Lung microvascular endothelial cell (primary cell): ENCODE measurements around the gene MYO9A. TPM values are rescaled to one million over a fixed set of nuclear protein-coding genes. Genes with fewer than 3 reads are reported as not detected.
"Not testable (repeated sequence)": the region's sequence is repeated elsewhere in the genome, so short reads cannot be mapped to it uniquely, and the experiment has no call there.

ENCODE experiments used
- DNase-seq, 2 donors: peaks; one replicate each; pipeline versions ENCODE4 v3.0.0 to v3.0.0-alpha.2; 2010; ENCODE audit warnings: low read depth in 2 of 2
- total RNA-seq: library from RNA; depleted of rRNA; stranded (reverse); fragments of >200 nt; gene quantifications from 2 replicates; pipeline ENCODE4 v1.2.1, GENCODE V29; 2014

MYO9A gene
- total RNA-seq, 1 donor from 2014 or later = 23.2 TPM

GRCh38 chr15:71888797-71889196, 229.2 kb downstream of the MYO9A start:
- DNase-seq = no peak

- DNase-seq = no peak
Measured at GRCh38 chr15:71885390-71885789, 232.6 kb downstream of the MYO9A start.

GRCh38 chr15:71883447-71883846, 234.5 kb downstream of the MYO9A start:
- DNase-seq = no peak

- DNase-seq = no peak
Measured at GRCh38 chr15:71880276-71880675, 237.7 kb downstream of the MYO9A start.

- DNase-seq = no peak
Measured at GRCh38 chr15:71874245-71874644, 243.7 kb downstream of the MYO9A start.

GRCh38 chr15:71858232-71858631, 259.7 kb downstream of the MYO9A start:
- DNase-seq = not testable (repeated sequence)

- no peak for DNase-seq
Measured at GRCh38 chr15:71853543-71853942, 264.4 kb downstream of the MYO9A start.

- DNase-seq = peak in 1 of 2 donors; percentile 58
Measured at GRCh38 chr15:71844916-71845315, 273.0 kb downstream of the MYO9A start.

- no peak for DNase-seq
Measured at GRCh38 chr15:71841563-71841962, 276.4 kb downstream of the MYO9A start.

- no peak for DNase-seq
Measured at GRCh38 chr15:71830981-71831380, 287.0 kb downstream of the MYO9A start.

GRCh38 chr15:71826196-71826595, 291.8 kb downstream of the MYO9A start:
- DNase-seq = no peak

GRCh38 chr15:71825021-71825730, 292.8 kb downstream of the MYO9A start:
- no peak for DNase-seq

- no peak for DNase-seq
Measured at GRCh38 chr15:71823801-71824200, 294.1 kb downstream of the MYO9A start.

- no peak for DNase-seq
Measured at GRCh38 chr15:71822890-71823630, 294.9 kb downstream of the MYO9A start.

- DNase-seq = no peak
Measured at GRCh38 chr15:71821547-71822129, 296.3 kb downstream of the MYO9A start.

- no peak for DNase-seq
Measured at GRCh38 chr15:71820127-71820526, 297.8 kb downstream of the MYO9A start.

GRCh38 chr15:71817351-71817750, 300.6 kb downstream of the MYO9A start:
- DNase-seq = no peak

GRCh38 chr15:71815301-71815700, 302.6 kb downstream of the MYO9A start:
- DNase-seq = no peak

GRCh38 chr15:71813723-71814470, 304.1 kb downstream of the MYO9A start:
- DNase-seq = no peak

- no peak for DNase-seq
Measured at GRCh38 chr15:71812966-71813722, 304.8 kb downstream of the MYO9A start.
